Glutamatergic neuron (in vitro differentiated cells): ENCODE data around the gene ADAMTS6. TPM values are rescaled to one million over a fixed set of nuclear protein-coding genes. Genes with fewer than 3 reads are reported as not detected.
A peak's percentile ranks its signal among the peaks of the same experiment; 100 is the strongest.

Experiments
- DNase-seq: peaks from one replicate; pipeline ENCODE4 v3.0.0; 2022
- H3K27ac Mint-ChIP-seq: one replicate; pipeline ENCODE4 v1.8.0; 2020; ENCODE audit warnings: mild to moderate bottlenecking, mixed read lengths, inconsistent platforms; ENCODE audit not compliant: unreplicated experiment
- H3K27me3 Mint-ChIP-seq: one replicate; pipeline ENCODE4 v1.8.0; 2020; ENCODE audit warnings: mild to moderate bottlenecking, moderate library complexity, mixed read lengths, inconsistent platforms; ENCODE audit not compliant: unreplicated experiment
- H3K36me3 Mint-ChIP-seq: one replicate; pipeline ENCODE4 v1.8.0; 2020; ENCODE audit warnings: mild to moderate bottlenecking, mixed read lengths, inconsistent platforms; ENCODE audit not compliant: unreplicated experiment
- H3K4me1 Mint-ChIP-seq: one replicate; pipeline ENCODE4 v1.8.0; 2020; ENCODE audit warnings: mild to moderate bottlenecking, low read depth, mixed read lengths, inconsistent platforms; ENCODE audit not compliant: unreplicated experiment
- H3K4me3 Mint-ChIP-seq: one replicate; pipeline ENCODE4 v1.8.0; 2020; ENCODE audit warnings: mild to moderate bottlenecking, mixed read lengths, inconsistent platforms; ENCODE audit not compliant: unreplicated experiment
- H3K9me3 Mint-ChIP-seq: one replicate; pipeline ENCODE4 v1.8.0; 2020; ENCODE audit warnings: mild to moderate bottlenecking, moderate library complexity, mixed read lengths, inconsistent platforms; ENCODE audit not compliant: unreplicated experiment
- CTCF ChIP-seq: fragments of 200-600 bp; sonication (generic); IDR thresholded peaks from one replicate; pipeline ENCODE4 v1.5.0; 2021; ENCODE audit not compliant: partially characterized antibody, unreplicated experiment
- long read RNA-seq: library from polyadenylated mRNA; unstranded; transcript quantifications from one replicate; pipeline ENCODE4 v2.0.0, GENCODE V29; 2020; ENCODE audit not compliant: unreplicated experiment
- total RNA-seq: library from RNA; stranded (reverse); fragmentation: NEBNext Ultra II Directional; extraction: Animal tissue kit (Norgen Biotek cat#: 25700); gene quantifications from one replicate; pipeline ENCODE4 v1.2.1, GENCODE V29; 2021; ENCODE audit not compliant: unreplicated experiment

Gene ADAMTS6
- 2.1 TPM for total RNA-seq
- long read RNA-seq, partial matches to known transcripts: 0 of 1 reads
- long read RNA-seq, other reads (novel, unspliced or antisense): 1 of 1 reads

- TF ChIP-seq CTCF: no peak
- Mint-ChIP-seq H3K4me1 (peaks cover 16% of the 10 kb centered on the region), H3K27me3 (peaks cover 1% of the 10 kb centered on the region), H3K9me3 (no peaks in the 10 kb centered on the region), H3K27ac (peak within 1 kb of the TSS; percentile 3), H3K4me3 (peak within 1 kb of the TSS; percentile 91), H3K36me3 (no peaks in the 10 kb centered on the region)
- DNase-seq: peak; percentile 50
These were observed at the start of gene ADAMTS6 for GRCh38 chr5:65481635-65482295. Gene ADAMTS6 (minus strand): TSS chr5:65481920. CDS start chr5:65473673, 8,247 bp downstream.

- no peak for TF ChIP-seq CTCF
- no peaks in the 10 kb centered on the region for H3K4me1 Mint-ChIP-seq
- H3K27me3 Mint-ChIP-seq: no peaks in the 10 kb centered on the region
- H3K36me3 Mint-ChIP-seq: no peaks in the 10 kb centered on the region
- H3K27ac Mint-ChIP-seq: no peak overlapping the region
- peaks cover 2% of the 10 kb centered on the region for H3K9me3 Mint-ChIP-seq
- no peak for DNase-seq
- H3K4me3 Mint-ChIP-seq: no peak overlapping the region
These were observed 49.2 kb upstream of the ADAMTS6 start for GRCh38 chr5:65530904-65531303.

GRCh38 chr5:65525726-65526125 is 44.0 kb upstream of the ADAMTS6 start:
- no peaks in the 10 kb centered on the region for H3K36me3 Mint-ChIP-seq
- H3K9me3 Mint-ChIP-seq: no peaks in the 10 kb centered on the region
- no peak overlapping the region for H3K4me3 Mint-ChIP-seq
- no peak for TF ChIP-seq CTCF
- no peak for DNase-seq
- H3K4me1 Mint-ChIP-seq: no peaks in the 10 kb centered on the region
- H3K27me3 Mint-ChIP-seq: no peaks in the 10 kb centered on the region
- no peak overlapping the region for H3K27ac Mint-ChIP-seq

GRCh38 chr5:65512170-65512937 is 30.6 kb upstream of the ADAMTS6 start:
- TF ChIP-seq CTCF: no peak
- Mint-ChIP-seq H3K9me3 (no peaks in the 10 kb centered on the region), H3K27ac (no peak overlapping the region), H3K4me3 (no peak overlapping the region), H3K27me3 (no peaks in the 10 kb centered on the region), H3K36me3 (no peaks in the 10 kb centered on the region), H3K4me1 (no peaks in the 10 kb centered on the region)
- DNase-seq: no peak

GRCh38 chr5:65508978-65509377 is 27.3 kb upstream of the ADAMTS6 start:
- no peak for DNase-seq
- no peaks in the 10 kb centered on the region for H3K27me3 Mint-ChIP-seq
- no peaks in the 10 kb centered on the region for H3K9me3 Mint-ChIP-seq
- no peak for TF ChIP-seq CTCF
- H3K27ac Mint-ChIP-seq: no peak overlapping the region
- H3K36me3 Mint-ChIP-seq: no peaks in the 10 kb centered on the region
- H3K4me3 Mint-ChIP-seq: no peak overlapping the region
- peaks cover 2% of the 10 kb centered on the region for H3K4me1 Mint-ChIP-seq
